SJCRH30 (cell line): ENCODE data around the gene F10. TPM values are rescaled to one million over a fixed set of nuclear protein-coding genes. Genes with fewer than 3 reads are reported as not detected.

Experiments
- DNase-seq, 2 experiments: peaks; one replicate each; pipeline ENCODE4 v3.0.0-alpha.2; 2015 to 2020
- H3K27ac ChIP-seq: fragments of 250-450 bp; sonication (Bioruptor Pico); 2 replicates; pipeline ENCODE4 v1.5.1; 2020; ENCODE audit warnings: mild to moderate bottlenecking, moderate library complexity
- H3K27me3 ChIP-seq: fragments of 250-450 bp; sonication (Bioruptor Pico); 2 replicates; pipeline ENCODE4 v1.5.1; 2020; ENCODE audit warnings: mild to moderate bottlenecking, moderate library complexity
- H3K36me3 ChIP-seq: fragments of 250-450 bp; sonication (Bioruptor Pico); 2 replicates; pipeline ENCODE4 v1.5.1; 2020; ENCODE audit warnings: mild to moderate bottlenecking, moderate library complexity
- H3K4me1 ChIP-seq: fragments of 250-450 bp; sonication (Bioruptor Pico); 2 replicates; pipeline ENCODE4 v1.5.1; 2020; ENCODE audit warnings: mild to moderate bottlenecking, moderate library complexity
- H3K4me3 ChIP-seq: fragments of 250-450 bp; sonication (Bioruptor Pico); 2 replicates; pipeline ENCODE4 v1.5.1; 2020; ENCODE audit warnings: mild to moderate bottlenecking, moderate library complexity
- H3K9me3 ChIP-seq: fragments of 250-450 bp; sonication (Bioruptor Pico); replicated peaks from 2 replicates; pipeline ENCODE4 v1.5.1; 2020; ENCODE audit warnings: mild to moderate bottlenecking, moderate library complexity
- total RNA-seq: library from RNA; depleted of rRNA; stranded (reverse); fragments of >200 nt; shearing (Covaris generic); gene quantifications from 2 replicates; pipeline ENCODE4 v1.2.3, GENCODE V29; 2014

Gene F10
- total RNA-seq, 1 experiment from 2014 or later = 0.16 TPM

GRCh38 chr13:113114511-113115362, 7.9 kb upstream of the F10 start:
- Histone ChIP-seq H3K27me3 (no peaks in the 10 kb centered on the region), H3K27ac (no peak overlapping the region), H3K36me3 (no peaks in the 10 kb centered on the region), H3K9me3 (no peaks in the 10 kb centered on the region), H3K4me1 (no peaks in the 10 kb centered on the region), H3K4me3 (no peak overlapping the region)
- peak in 1 of 2 experiments; percentile 0 for DNase-seq

GRCh38 chr13:113115363-113116205, 7.0 kb upstream of the F10 start:
- H3K4me3 ChIP-seq = no peak overlapping the region
- no peaks in the 10 kb centered on the region for H3K36me3 ChIP-seq
- H3K27me3 ChIP-seq = no peaks in the 10 kb centered on the region
- no peaks in the 10 kb centered on the region for H3K4me1 ChIP-seq
- no peaks in the 10 kb centered on the region for H3K9me3 ChIP-seq
- no peak for DNase-seq
- H3K27ac ChIP-seq = no peak overlapping the region

DNA sequence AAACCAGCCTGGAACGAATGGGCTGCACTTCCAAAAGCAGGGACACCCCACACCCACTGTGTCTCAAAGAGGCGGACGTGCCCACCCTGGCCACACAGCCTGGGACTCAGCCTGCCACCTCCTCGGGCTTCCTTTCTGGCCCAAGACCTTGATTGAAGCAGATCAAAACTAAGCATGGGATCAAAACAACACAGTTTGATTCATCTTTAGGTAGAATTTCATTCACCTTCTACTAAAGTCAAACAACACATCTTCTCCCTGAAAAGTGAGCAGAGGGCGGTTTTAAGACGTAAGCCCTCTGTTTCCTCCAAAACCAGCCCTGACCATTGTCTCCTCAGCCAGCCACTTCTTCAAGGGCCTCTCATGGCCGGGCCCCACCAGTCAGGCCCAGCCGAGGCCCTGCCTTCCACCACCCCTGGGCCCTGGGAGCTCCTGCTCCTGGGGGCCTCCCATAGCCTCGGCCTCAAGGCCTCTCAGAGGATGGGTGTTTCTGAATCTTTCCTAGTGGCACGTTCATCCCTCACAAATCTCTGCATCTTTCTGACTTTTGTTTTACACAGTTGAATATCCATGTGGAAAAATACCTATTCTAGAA, 6.3 kb upstream of the F10 start:
- H3K4me1 ChIP-seq = no peaks in the 10 kb centered on the region
- no peaks in the 10 kb centered on the region for H3K9me3 ChIP-seq
- DNase-seq = no peak
- H3K36me3 ChIP-seq = no peaks in the 10 kb centered on the region
- no peaks in the 10 kb centered on the region for H3K27me3 ChIP-seq
- H3K4me3 ChIP-seq = no peak overlapping the region
- H3K27ac ChIP-seq = no peak overlapping the region

- DNase-seq = no peak
Observed at GRCh38 chr13:113116871-113117271, 5.7 kb upstream of the F10 start.

DNA sequence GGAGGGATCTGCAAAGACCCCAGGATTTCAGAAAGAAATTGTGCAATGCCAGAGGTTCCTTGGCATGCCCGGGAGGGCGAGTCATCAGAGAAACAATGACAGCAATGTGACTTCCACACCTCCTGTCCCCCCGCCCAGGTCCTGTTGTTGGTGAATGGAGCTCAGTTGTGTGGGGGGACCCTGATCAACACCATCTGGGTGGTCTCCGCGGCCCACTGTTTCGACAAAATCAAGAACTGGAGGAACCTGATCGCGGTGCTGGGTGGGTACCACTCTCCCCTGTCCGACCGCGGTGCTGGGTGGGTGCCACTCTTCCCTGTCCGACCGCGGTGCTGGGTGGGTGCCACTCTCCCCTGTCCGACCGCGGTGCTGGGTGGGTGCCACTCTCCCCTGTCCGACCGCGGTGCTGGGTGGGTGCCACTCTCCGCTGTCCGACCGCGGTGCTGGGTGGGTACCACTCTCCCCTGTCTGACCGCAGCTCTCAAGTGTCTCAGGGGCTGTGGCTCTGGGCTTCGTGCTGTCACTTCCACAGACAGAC, 5.2 kb upstream of the F10 start:
- no peak for DNase-seq
- no peaks in the 10 kb centered on the region for H3K9me3 ChIP-seq
- no peaks in the 10 kb centered on the region for H3K27me3 ChIP-seq
- H3K4me1 ChIP-seq = no peaks in the 10 kb centered on the region
- H3K27ac ChIP-seq = no peak overlapping the region
- no peak overlapping the region for H3K4me3 ChIP-seq
- H3K36me3 ChIP-seq = no peaks in the 10 kb centered on the region

More at GRCh38 chr13:113116871-113117271, 5.7 kb upstream of the F10 start:
- H3K4me1 ChIP-seq = no peaks in the 10 kb centered on the region
- no peak overlapping the region for H3K27ac ChIP-seq
- no peak overlapping the region for H3K4me3 ChIP-seq
- no peaks in the 10 kb centered on the region for H3K27me3 ChIP-seq
- H3K9me3 ChIP-seq = no peaks in the 10 kb centered on the region
- no peaks in the 10 kb centered on the region for H3K36me3 ChIP-seq

- H3K27ac ChIP-seq = no peak overlapping the region
- H3K36me3 ChIP-seq = no peaks in the 10 kb centered on the region
- no peaks in the 10 kb centered on the region for H3K4me1 ChIP-seq
- no peak overlapping the region for H3K4me3 ChIP-seq
- no peaks in the 10 kb centered on the region for H3K27me3 ChIP-seq
- H3K9me3 ChIP-seq = no peaks in the 10 kb centered on the region
- no peak for DNase-seq
Observed at GRCh38 chr13:113117911-113118260, 4.7 kb upstream of the F10 start.

DNA sequence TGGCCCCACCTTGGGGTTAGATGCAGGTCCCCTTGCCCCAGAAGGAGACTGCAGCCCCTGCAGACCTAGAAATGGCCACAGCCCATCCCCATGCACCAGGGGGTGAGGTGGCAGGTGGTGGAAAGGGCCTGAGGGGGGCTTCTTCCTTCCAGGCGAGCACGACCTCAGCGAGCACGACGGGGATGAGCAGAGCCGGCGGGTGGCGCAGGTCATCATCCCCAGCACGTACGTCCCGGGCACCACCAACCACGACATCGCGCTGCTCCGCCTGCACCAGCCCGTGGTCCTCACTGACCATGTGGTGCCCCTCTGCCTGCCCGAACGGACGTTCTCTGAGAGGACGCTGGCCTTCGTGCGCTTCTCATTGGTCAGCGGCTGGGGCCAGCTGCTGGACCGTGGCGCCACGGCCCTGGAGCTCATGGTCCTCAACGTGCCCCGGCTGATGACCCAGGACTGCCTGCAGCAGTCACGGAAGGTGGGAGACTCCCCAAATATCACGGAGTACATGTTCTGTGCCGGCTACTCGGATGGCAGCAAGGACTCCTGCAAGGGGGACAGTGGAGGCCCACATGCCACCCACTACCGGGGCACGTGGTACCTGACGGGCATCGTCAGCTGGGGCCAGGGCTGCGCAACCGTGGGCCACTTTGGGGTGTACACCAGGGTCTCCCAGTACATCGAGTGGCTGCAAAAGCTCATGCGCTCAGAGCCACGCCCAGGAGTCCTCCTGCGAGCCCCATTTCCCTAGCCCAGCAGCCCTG, 4.2 kb upstream of the F10 start:
- no peak for DNase-seq
- H3K4me1 ChIP-seq = no peaks in the 10 kb centered on the region
- no peaks in the 10 kb centered on the region for H3K9me3 ChIP-seq
- no peak overlapping the region for H3K27ac ChIP-seq
- H3K4me3 ChIP-seq = no peak overlapping the region
- H3K27me3 ChIP-seq = no peaks in the 10 kb centered on the region
- no peaks in the 10 kb centered on the region for H3K36me3 ChIP-seq

- DNase-seq = no peak
Observed at GRCh38 chr13:113119166-113119821, 3.3 kb upstream of the F10 start.

GRCh38 chr13:113119822-113120189, 2.8 kb upstream of the F10 start:
- Histone ChIP-seq H3K4me3 (no peak overlapping the region), H3K27ac (no peak overlapping the region), H3K9me3 (no peaks in the 10 kb centered on the region), H3K27me3 (no peaks in the 10 kb centered on the region), H3K36me3 (no peaks in the 10 kb centered on the region), H3K4me1 (no peaks in the 10 kb centered on the region)
- no peak for DNase-seq

More at GRCh38 chr13:113119166-113119821, 3.3 kb upstream of the F10 start:
- Histone ChIP-seq H3K9me3 (no peaks in the 10 kb centered on the region), H3K27ac (no peak overlapping the region), H3K4me1 (no peaks in the 10 kb centered on the region), H3K36me3 (no peaks in the 10 kb centered on the region), H3K4me3 (no peak overlapping the region), H3K27me3 (no peaks in the 10 kb centered on the region)

- no peak overlapping the region for H3K4me3 ChIP-seq
- no peaks in the 10 kb centered on the region for H3K9me3 ChIP-seq
- no peak overlapping the region for H3K27ac ChIP-seq
- DNase-seq = no peak
- H3K4me1 ChIP-seq = no peaks in the 10 kb centered on the region
- no peaks in the 10 kb centered on the region for H3K36me3 ChIP-seq
- H3K27me3 ChIP-seq = no peaks in the 10 kb centered on the region
Observed at GRCh38 chr13:113120300-113121182, 2.1 kb upstream of the F10 start.

DNA sequence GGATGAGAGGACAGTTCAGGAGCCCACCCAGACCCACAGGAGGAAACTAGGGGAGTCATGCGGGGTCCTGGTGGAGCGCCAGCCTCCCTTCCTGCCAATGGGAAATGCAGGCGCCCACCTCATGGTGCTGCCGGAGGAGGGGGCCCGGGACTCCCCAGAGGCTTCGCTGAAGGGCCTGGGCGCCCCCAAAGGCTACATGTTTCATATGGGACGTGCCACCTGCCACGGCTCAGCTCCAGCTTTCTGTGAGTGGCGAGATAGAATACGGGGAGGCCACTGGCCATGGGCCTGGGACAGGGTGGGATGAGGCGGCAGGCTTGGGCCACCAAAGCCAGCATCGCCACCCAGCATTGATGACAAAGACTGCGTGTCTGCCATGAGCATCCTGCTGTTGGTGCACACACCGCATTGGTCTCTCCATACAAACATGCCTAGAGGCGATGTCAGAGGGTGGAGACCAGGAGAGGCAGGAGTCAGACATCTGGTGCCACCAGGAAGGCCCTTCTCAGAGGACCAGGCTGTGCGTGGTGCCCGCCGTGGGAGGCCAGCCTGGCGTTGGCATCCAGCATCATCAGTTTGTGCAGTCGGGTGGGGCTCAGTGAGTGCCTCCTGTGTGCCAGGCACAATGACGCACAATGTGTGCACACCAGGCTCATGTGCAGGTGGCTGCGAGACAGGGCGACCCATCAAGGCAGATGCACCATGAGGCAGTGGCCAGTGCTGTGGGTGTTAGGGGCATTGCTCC, 1.2 kb upstream of the F10 start:
- Histone ChIP-seq H3K4me3 (no peak overlapping the region), H3K27ac (no peak overlapping the region), H3K4me1 (no peaks in the 10 kb centered on the region), H3K36me3 (no peaks in the 10 kb centered on the region), H3K9me3 (no peaks in the 10 kb centered on the region), H3K27me3 (no peaks in the 10 kb centered on the region)
- no peak for DNase-seq

DNA sequence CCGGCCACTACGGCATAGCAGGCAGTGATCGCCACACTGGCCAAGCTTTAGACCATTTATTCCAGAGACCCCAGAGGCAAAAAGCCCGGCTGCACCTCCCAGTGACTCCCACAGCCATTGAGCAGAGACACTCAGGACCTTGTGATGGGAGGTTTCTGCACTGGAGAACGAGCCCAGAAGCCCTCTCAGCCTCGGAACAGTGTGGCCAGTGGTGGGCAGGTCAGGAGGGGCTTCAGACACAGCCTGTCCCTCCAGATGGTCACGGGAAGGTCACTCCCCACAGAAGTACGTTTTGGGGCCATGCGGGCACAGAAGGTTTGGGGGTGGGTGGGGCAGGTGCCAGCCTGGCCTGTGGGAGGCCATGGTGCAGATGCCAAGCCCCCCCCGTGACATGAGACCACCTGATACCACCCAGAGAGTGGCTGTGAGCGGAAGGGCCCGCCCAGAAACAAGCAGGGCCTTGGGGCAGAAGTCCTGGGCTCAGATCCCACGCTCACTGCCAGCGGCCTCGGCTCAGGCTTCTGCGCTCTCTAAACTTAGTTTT, 599 bp upstream of the F10 start:
- Histone ChIP-seq H3K9me3 (no peaks in the 10 kb centered on the region), H3K27ac (no peak overlapping the region), H3K27me3 (no peaks in the 10 kb centered on the region), H3K4me3 (peak overlapping the region; percentile 7; the same call in 1 of the 2 replicates), H3K4me1 (no peaks in the 10 kb centered on the region), H3K36me3 (no peaks in the 10 kb centered on the region)
- DNase-seq = no peak
